Tibial nerve (tissue), 4 donors: ENCODE results near the gene LRP4.

Source experiments
- EP300 ChIP-seq, 2 donors: sonication (generic); formaldehyde crosslinking; IDR thresholded peaks; one replicate each; pipeline ENCODE4 v1.6.1; 2017; ENCODE audit warnings: antibody characterized with exemption in 2 of 2, mild to moderate bottlenecking in 1 of 2
- POLR2A ChIP-seq, 2 donors: fragments of 450-650 bp; IDR thresholded peaks; one replicate each; pipeline ENCODE4 v1.6.1; 2017; ENCODE audit warnings: antibody characterized with exemption in 2 of 2, mild to moderate bottlenecking in 2 of 2, moderate library complexity in 2 of 2
- TF ChIP-seq, protein P1 (sequence below), 5 experiments: fragments of 200-600 bp in 3 of 5; fragments of 450-650 bp in 2 of 5; sonication (generic) in 3 of 5; IDR thresholded peaks; one replicate each; pipeline ENCODE4 v1.5.1; 2016 to 2019; ENCODE audit warnings: antibody characterized with exemption in 5 of 5, mild to moderate bottlenecking in 3 of 5, moderate library complexity in 2 of 5

DNA sequence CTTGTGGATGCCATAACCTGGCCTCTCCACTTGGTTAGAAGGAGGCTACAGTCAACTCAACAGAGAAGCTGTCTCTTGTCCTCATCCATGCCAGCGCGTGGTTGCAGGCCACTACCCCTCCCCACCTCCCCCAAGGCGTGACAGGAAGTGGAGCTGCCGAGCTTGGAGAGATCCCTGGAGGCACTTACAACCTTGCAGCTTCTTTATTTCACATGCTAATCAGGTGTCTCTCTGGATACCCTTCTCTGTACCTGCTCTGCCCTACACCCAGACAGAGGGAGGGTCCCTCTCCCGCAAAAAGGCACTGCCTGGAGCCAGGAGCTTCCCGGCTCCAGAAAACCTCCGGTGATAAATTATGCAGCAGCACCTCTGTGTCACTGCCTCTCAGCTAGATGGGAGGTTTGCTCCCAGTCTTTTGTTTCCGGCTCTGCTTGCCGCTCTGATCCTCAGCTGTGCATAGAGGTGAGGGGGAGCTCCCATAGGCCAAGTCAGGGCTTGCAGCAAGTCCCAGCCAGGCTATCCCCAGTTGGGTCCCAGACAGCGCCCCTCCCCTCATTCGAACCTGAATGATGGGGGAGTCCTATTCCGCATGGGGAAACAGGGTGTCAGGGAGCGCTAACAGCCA, 5.7 kb downstream of the LRP4 start:
- TF ChIP-seq, protein P1, sequence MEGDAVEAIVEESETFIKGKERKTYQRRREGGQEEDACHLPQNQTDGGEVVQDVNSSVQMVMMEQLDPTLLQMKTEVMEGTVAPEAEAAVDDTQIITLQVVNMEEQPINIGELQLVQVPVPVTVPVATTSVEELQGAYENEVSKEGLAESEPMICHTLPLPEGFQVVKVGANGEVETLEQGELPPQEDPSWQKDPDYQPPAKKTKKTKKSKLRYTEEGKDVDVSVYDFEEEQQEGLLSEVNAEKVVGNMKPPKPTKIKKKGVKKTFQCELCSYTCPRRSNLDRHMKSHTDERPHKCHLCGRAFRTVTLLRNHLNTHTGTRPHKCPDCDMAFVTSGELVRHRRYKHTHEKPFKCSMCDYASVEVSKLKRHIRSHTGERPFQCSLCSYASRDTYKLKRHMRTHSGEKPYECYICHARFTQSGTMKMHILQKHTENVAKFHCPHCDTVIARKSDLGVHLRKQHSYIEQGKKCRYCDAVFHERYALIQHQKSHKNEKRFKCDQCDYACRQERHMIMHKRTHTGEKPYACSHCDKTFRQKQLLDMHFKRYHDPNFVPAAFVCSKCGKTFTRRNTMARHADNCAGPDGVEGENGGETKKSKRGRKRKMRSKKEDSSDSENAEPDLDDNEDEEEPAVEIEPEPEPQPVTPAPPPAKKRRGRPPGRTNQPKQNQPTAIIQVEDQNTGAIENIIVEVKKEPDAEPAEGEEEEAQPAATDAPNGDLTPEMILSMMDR (IDR thresholded peaks at IDR 0.05) = no peak
- TF ChIP-seq POLR2A (IDR thresholded peaks at IDR 0.05) = no peak
- no peak for TF ChIP-seq EP300 (IDR thresholded peaks at IDR 0.05)
